Activated CD8-positive, alpha-beta memory T cell treated with anti-CD3 and anti-CD28 coated beads, Interleukin-2, amount 50 U/mL, for 24 hours (primary cell): ENCODE results near the gene ESYT1.

Experiments used
- DNase-seq: peaks from one replicate; pipeline ENCODE4 v3.0.0-alpha.2; 2020; ENCODE audit errors: extremely low read depth

Gene ESYT1

DNA sequence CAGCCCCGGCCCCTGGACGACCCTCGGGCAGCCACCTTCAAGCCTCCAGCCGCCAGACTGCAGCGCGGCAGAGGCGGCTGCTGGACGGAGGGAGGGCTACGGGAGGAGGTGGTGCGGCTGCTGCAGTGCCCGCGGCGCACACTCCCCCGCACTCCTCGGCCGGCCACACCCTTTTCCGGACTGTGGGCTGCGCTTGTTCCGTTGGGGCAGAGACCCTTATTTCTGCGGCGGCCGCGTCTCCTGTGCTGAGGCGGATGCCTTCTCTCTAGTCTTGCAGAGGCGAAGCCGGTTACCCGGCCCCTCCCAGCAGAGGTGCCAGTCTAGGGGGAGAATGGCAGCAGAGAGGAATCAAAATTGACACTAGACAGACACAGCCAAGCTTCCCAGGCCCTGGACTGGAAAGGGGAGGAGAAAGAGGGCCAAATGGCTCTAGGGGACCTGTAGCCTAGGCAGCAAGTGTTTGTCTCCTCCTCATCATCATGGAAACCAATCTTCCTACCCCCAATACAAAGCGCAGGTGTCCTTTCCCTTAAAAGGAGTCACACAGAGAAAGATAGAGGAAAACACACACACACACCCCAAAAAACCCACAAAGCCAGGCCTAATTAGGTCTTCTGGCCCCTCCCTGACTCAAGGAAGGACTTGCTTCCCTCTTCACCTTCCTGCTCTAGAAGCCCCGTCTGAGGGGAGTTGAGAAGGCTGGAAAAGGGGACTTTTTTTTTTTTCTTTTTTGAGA, 1.3 kb downstream of the ESYT1 start:
- DNase-seq, result no peak

DNA sequence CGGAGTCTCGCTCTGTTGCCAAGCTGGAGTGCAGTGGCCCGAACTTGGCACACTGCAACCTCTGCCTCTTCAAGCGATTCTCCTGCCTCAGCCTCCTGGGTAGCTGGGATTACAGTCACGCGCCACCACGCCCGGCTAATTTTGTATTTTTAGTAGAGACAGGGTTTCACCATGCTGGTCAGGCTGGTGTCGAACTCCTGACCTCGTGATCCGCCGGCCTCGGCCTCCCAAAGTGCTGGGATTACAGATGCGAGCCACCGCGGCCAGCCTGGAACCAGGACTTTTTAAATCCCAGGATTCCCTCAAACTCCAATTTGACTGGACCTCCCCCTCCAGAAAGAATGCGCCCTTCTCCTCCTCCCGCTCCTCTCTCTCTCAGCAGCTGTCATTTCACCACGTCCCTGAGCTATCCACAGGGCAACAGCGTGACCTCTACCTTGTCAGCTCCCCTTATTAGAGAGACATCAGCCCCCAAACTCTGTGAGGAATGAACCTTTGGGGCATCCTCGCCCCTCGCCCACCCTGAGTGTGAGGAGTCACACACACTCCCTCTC, 2.0 kb downstream of the ESYT1 start:
- no peak for DNase-seq

DNA sequence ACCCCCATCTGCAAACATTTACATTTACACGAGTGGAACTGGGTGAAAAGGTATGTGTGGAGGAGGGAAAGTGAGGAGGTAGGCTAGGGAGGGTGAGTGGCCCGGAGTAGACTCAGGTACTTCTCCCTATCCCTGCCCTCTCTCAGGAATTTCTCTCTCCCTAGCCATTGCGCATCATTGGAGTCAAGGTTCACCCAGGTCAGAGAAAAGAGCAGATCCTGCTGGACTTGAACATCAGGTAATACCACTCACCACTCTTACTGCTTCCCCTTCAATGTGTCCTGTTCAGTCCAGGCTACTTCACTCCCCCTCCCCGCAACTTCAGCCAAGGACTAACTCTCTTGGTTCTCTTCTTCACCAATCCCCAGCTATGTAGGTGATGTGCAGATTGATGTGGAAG, 2.8 kb downstream of the ESYT1 start:
- no peak for DNase-seq

DNA sequence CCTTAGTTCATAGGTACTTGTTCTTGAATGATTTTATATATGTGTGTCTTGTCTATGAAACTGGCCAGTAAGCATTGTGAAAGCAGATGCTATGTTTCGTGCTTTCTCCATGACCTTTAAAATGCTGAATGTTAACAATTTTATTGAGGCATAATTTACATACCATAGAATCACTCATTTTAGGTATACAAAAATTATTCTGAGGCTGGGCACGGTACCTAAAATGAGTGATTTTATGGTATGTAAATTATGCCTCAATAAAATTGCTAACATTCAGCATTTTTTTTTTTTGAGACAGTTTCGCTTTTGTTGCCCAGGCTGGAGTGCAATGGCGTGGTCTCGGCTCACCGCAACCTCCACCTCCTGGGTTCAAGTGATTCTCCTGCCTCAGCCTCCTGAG, 6.8 kb downstream of the ESYT1 start:
- DNase-seq, result no peak

DNA sequence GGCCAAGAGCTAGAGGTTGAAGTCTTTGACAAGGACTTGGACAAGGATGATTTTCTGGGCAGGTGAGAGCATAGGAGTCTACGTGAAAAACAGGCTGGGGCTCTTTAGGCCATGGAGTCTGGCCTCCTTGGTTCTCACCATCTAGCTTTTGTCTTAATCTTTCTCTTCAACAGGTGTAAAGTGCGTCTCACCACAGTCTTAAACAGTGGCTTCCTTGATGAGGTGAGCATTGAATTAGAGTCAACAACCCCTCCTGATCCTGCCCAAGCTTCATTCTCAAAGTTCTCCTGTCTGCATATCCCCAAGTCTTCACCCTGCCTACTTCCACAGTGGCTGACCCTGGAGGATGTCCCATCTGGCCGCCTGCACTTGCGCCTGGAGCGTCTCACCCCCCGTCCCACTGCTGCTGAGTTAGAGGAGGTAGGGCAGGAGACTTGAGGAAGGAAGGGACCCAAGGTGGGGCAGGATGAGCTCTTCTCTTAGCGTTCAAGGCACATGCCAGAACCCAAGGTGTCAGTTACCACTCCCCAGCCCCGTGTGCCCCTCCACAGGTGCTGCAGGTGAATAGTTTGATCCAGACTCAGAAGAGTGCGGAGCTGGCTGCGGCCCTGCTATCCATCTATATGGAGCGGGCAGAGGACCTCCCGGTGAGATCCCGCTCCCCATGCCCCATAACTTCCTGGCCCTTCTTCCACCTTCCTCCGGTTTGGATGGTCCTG, 9.9 kb downstream of the ESYT1 start:
- DNase-seq, result no peak

DNA sequence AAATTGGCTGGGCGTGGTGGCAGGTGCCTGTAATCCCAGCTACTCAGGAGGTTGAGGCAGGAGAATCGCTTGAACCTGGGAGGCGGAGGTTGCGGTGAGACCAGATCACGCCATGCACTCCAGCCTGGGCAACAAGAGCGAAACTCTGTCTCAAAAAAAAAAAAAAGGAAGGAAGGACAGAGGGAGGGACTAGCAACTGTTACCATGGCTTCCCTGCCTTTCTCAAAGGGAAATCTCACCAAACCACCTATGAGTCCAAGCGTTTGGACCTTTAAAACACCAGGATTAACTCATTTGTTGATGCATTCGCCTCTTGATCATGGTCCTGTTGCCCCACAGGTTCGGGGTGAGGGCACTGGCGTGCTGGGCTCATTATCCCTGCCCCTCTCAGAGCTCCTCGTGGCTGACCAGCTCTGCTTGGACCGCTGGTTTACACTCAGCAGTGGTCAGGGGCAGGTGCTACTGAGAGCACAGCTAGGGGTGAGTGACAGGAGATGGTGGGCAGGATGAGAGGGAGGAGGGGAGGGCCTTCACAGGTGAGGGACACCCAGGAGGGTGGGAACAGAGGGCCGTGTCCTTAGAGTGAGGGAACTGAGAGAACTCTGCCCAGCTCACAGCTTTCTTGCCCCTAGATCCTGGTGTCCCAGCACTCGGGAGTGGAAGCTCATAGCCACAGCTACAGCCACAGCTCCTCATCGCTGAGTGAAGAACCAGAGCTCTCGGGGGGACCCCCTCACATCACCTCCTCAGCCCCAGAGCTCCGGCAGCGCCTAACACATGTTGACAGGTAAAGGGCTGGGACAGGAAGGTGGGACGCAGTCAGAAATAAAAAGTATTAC, 14.1 kb downstream of the ESYT1 start:
- DNase-seq, result no peak

DNA sequence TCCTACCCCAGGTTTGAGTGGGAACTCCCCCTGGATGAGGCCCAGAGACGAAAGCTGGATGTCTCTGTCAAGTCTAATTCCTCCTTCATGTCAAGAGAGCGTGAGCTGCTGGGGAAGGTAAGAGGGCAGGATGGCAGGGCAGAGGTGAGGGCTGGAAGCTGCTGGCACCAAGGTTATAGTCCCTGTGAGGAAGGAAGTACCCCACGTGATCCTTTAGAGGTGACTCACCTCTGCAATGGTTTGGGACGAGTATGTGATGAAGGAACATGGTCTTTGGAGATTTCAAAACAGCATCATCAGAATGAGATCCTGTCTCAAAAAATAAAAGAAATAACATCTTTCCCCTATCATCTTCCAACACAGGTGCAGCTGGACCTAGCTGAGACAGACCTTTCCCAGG, 15.2 kb downstream of the ESYT1 start:
- no peak for DNase-seq

DNA sequence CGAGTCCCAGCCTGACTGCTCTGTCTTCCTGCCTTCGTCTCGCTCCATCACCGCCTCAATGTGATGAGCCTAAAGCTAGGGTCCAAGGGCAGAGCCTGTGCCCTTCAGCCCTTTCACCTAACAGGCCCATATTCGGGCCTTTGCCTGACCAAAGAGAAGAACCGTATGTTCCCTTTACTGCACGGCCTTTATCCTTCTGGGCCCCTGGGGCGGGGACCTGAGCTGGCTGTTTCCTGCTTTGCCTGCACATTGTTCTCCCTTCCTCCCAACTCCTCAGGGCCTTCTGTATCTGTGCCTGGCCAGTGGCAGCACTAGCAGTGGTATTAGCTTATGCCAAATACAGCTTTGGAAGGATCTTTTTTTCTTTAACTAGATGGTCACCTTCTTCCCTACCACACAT, 15.8 kb downstream of the ESYT1 start:
- no peak for DNase-seq

DNA sequence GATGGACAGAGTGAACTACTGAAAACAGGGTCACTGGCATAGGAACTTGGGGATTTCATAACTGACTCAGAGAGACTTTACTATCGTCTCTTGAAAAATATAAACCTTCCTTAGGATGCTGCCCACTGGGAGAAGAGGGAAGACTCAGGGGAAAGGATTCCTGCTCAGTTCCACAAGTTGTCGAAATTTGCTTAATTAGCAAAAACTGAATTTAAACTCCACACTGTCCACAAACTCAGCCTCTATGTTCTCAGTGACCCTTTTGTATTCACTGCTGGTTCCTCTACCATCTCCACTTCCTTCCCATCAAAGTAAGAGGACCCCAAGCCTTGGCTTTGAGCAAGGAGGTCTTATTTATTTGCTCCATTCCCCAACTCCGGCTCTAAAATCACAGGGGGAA, 17.1 kb downstream of the ESYT1 start:
- no peak for DNase-seq

DNA sequence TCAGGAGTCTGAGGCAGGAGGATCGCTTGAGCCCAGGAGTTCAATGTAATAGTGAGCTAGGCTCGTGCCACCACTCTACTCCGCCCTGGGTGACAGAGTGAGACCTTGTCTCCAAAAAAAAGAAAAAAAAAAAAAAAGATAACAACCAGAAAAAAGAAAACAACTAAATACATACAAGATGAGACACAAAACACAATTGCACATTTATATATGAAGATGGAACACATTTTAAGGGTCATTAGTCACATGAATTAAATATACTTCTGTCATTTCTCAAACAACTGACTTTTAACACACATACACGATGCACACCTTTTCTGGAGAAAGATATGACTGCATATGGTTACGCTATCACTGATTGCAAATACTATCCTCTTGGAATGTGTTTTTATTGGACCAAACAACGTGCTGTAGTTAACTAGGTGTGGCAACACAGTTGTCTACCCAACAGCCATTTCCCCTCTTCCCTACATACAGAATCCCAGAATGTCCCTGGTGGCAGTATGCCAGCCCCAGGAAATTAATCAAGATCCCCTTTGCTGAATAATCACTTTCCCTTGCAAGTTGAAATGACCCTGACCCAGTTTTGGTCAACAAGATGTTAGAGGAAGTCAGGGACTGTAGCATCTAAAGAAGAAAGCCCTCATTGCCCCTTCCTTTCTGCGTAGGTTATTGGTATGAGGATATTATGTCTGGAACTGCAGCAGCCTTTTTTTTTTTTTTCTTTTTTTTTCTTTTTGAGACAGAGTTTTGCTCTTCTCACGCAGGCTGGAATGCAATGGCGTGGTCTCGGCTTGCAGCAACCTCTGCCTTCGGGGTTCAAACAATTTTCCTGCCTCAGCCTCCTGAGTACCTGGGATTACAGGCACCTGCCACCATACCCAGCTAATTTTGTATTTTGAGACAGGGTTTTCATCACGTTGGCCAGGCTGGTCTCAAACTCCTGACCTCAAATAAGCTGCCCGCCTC, 18.7 kb downstream of the ESYT1 start:
- no peak for DNase-seq

DNA sequence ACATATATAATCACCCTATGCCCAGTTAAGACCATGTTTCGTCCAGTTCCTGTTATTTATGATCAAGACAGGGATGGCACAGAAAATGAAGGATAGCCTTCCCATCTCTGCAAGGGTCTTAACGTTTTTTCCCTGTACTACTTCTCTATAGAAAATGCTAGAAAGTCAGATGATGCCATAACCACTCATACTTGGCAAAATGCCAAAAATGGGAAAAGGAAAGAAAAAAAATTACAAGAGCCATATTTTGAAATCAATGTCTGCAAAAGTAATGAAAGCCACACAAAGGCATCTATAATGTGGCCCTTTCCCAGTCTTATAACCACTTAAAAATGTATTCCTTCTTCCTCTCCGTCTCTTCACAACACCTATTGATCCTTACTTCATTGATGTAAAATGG, 22.5 kb downstream of the ESYT1 start:
- DNase-seq, result no peak

DNA sequence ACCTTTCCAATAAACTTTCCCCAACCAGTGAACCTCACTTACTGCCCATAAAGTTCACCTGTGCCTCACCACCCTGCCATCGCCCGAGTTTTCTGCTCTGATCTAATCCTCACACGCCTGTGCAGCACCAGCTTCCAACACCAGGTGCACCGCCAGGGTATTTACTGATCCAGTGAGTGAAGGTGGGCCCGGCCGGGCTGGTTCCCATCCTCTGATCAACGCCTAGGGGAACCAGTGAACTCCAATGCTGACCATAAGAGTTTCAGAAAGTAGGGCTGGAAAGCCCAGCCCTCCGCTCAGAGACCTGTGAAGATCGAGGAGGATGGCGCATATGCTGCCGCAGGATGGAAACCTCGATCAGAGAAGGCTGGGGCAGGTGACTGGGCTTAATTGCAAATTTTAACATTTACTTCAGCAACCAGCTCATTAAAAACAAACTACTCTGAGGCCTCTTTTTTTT, 23.6 kb downstream of the ESYT1 start:
- no peak for DNase-seq

DNA sequence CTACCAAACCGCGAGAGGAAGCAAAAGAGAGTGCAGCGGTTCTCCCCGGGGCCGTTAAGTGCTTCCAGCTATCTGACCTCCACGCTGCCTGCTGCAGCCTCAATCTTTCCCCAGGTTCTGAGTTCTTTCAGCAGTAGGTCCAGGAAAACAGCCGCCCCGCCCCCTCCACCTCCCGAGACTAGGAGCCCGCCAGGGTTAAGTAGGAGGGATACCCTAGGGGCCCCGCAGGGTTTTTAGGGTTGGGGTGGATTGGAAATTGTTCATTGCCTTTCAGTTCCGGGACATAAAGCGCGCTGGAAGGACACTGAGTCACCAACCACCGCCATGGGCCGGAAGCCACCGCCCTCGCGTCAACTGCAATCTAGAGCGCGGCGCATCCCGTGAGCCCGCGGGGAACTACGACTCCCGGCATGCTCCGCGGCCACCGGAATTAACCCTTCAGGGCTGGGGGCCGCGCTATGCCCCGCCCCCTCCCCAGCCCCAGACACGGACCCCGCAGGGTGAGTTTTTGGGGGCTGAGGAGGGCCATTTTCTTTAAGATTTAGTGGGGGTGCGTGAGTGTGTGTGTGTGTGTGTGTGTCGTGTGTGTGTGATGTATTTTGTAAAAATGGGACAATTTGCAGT, 24.2 kb downstream of the ESYT1 start, which contains the start of gene MYL6B:
TSS of gene MYL6B (plus strand) at position 456 of the 624 bp plus-strand sequence. CDS start 1,332 bp downstream, outside the sequence.
- peak; percentile 86 for DNase-seq

DNA sequence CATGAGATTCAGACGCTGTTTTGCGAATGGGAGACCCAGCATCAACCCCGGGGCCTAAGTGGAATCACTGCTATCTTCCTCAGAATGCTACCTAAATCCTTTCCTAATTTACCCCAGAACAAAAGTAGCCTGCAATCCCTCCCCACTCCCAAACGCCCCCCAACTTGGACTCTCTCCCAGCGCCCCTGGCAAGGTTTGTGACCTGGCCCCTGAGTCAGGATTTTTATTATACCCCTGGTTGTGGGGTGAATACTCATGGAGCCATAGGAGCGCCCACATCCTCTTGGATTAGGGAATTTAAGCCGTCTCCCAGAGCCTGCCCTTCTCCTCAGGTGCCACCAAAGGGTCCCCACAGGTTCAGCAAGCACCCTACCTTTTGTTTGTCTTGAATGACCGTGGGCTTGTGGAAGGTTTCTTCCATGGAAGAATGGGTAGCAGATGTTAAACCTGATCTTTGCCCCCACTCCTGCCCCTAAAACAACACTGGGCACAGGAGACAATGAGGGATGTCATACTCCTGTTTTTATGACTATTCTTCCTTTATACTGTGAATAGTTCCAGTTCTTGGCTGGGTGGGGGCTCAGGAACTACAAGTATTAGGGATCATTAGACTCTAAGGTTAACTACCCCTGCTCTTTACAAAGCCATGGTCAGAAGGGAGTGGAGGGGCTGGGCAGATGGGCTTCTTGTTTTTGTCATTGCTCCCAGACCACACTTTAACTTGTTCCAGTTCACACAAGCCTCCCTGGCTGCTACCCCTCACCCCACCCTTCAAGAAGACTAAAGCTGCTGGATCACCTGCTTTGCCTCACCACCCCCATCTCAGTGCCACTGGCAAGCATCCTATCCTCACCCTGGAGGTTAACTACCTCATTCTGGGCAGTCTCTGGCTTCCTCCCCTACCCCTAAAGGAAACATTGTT, 24.9 kb downstream of the ESYT1 start:
- DNase-seq, result no peak

DNA sequence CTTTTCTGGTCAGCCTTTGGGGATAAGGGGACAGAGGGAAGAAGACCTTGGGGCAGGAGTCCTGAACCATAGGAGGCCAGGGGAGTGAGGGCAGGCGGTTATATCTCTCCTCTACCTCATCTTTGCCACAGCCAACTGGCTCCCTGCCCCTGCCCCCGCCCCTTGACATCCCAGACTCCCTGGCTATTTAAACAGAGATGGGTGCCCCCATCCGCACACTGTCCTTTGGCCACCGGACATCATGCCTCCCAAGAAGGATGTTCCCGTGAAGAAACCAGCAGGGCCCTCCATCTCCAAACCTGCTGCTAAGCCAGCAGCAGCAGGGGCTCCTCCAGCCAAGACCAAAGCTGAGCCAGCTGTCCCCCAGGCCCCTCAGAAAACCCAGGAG, 25.6 kb downstream of the ESYT1 start:
- no peak for DNase-seq

DNA sequence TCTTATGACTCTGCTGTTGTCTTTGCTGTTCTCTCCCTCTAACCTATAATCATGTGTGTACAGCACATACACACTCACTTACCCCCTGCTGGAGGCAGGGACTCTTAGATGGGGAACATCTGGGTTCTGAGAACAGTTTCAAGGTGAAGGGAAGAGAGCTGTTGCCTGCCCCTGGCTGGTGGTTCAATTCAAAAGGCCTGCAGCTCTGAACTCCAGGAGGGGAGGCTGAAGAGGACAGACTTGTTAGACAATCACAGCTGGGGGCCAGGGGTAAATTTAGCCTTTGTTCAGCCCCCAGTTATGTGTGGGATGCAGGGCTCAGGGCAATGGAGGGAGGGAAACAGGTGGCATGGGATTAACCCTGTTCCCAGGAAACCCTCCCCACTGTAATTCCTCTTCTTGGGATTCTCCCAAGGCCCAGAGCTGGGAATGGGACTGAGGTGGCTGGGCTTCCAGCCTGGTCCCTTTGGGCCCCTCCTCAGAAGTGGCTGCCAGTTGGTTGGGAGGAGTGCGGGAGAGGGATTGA, 26.2 kb downstream of the ESYT1 start:
- no peak for DNase-seq

DNA sequence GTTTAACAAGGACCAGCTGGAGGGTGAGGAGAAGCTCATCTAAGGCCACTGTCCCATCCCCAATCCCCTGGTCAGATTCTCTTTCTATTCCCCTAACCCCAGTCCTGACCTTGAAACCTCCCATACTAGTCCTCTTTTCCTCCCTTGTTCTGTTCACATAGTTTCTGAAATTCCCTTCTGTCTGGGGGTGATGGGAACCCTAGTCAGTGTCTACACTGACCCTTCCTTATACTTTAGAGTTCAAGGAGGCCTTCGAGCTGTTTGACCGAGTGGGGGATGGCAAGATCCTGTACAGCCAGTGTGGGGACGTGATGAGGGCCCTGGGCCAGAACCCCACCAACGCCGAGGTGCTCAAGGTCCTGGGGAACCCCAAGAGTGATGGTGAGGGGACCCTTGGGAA, 26.8 kb downstream of the ESYT1 start:
- no peak for DNase-seq

DNA sequence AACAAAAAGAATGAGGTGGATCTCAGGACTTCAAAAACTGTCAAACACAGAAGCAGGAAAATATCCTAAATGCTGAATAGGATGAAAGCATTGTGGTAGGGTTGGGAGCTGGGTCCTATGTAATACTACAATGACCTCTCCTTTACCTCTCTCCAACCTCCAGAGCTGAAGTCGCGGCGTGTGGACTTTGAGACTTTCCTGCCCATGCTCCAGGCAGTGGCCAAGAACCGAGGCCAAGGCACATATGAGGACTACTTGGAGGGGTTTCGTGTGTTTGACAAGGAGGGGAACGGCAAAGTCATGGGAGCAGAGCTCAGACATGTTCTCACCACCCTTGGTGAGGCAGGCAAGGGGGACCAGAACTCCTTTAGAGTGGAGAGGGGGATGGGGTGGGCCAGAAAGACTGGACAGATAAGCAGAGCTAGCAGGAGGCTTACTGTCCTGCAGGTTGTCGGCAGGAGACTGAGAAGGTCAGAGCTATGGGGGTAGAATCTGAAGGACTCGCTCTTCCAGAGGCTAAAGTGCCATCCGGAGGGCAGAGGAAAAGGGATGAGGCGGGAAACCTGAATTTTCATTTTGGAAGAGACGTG, 27.3 kb downstream of the ESYT1 start:
- no peak for DNase-seq
